ENCODE results near the gene EIF3F. TPM values are rescaled to one million over a fixed set of nuclear protein-coding genes. Genes with fewer than 3 reads are reported as not detected.

EIF3F gene
- total and polyA plus RNA-seq, 2 of the 4 experiments (the other 2 are of a cell fraction), result 279 to 306 TPM

DNA sequence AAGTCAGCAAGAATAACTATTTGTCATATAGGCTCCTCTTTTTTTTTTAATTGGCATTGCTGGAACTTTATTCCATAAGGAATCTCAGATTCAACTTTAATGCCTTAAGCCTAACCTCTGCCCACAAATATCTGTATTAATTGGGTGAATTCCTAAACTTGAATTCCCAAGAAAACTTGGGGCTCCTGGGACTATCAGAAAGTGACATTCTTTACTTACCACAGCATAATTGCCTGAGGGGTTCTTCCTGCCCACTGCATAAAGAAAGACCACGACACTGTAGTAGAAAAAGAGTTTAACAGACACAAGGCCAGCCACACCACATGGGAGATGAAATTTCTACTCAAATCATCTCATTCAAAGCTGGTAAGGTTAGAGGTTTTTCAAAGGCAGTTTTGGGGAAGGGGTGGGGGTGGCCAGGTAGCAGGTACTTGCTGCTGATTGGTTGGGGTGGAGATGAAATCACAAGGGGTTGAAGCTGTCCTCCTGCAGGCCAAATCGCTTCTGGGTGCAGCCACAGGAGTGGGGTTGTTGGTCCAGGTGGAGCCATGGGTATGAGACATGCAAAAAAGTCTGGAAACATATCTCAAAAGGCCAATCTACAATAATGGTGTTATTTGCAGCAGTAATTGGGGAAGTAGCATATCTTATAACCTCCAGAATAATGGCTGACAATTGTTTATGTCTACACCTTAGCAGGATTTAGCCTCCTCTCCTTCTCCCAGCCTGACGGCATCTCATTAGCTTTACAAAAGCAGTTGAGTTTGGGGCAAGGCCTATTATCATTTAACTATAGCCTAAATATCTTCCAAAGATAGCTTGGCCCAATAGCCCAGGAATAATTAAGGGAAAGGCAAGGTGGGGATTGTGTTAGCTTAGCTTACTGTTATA lies 17.1 kb upstream of the EIF3F start:
- no peak overlapping the region for H3K56ac ChIP-seq (ENCODE audit: extremely low read depth, insufficient read depth, low read length)
- no peak overlapping the region for H3K27ac ChIP-seq (ENCODE audit: insufficient read depth, low read length)
- intact Hi-C loops (cut with micrococcal nuclease) (loop anchor here (5.0 kb wide), 1 partner anchor 78 kb away; no protein-coding TSS in a partner anchor), dilution Hi-C loops (cut with HindIII; ENCODE audit: low sequenced_read_pairs, unreplicated experiment) (no loop called here), in situ Hi-C loops (cut with MboI; ENCODE audit: low sequenced_read_pairs) (no loop called here)
- H3K9me1 ChIP-seq (ENCODE audit: insufficient read depth, low read length), result peaks cover 9% of the 10 kb centered on the region
- TF ChIP-seq NFE2L2 (IDR thresholded peaks at IDR 0.05; ENCODE audit: low read depth, low read length), result no peak
- TF ChIP-seq POLR2A (IDR thresholded peaks at IDR 0.05; ENCODE audit: low read depth, low read length), result no peak
- no peak for TF ChIP-seq MAZ (IDR thresholded peaks at IDR 0.05; ENCODE audit: borderline replicate concordance, low read depth, low read length)
- H2AK5ac ChIP-seq (ENCODE audit: low read depth, low read length), result peak overlapping the region; percentile 49; the same call in 1 of the 2 replicates
- H3K23ac ChIP-seq (ENCODE audit: low read depth, low read length), result no peak overlapping the region
- DNase-seq (no peak), ATAC-seq (ENCODE audit: low read depth) (no peak)
- peak overlapping the region; percentile 15; the same call in 1 of the 2 replicates for H2BK20ac ChIP-seq (ENCODE audit: low read depth, low read length)
- peak overlapping the region; percentile 98 for H2BK5ac ChIP-seq (ENCODE audit: low read depth, low read length, poor library complexity, severe bottlenecking)
- ChIA-PET POLR2A (ENCODE audit: unreplicated experiment) (no interaction called here), CTCF (interaction anchor here (1.3 kb wide), 1 partner anchor 17 kb away, joined by 7 read pairs; the partner anchor contains the start of gene EIF3F)
- no peaks in the 10 kb centered on the region for H3K9me3 ChIP-seq (ENCODE audit: control insufficient read depth, insufficient read depth, low read length)
- no peak overlapping the region for H3K4me3 ChIP-seq (ENCODE audit: insufficient read depth, low read depth, low read length)
- no peak overlapping the region; the same call in 1 of the 2 replicates for H4K91ac ChIP-seq (ENCODE audit: insufficient read depth, low read depth, low read length)
- peak overlapping the region; percentile 46; the same call in 1 of the 2 replicates for H4K5ac ChIP-seq (ENCODE audit: low read depth, low read length)
- H3K14ac ChIP-seq (replicated peaks; ENCODE audit: low read depth, low read length), result peak overlapping the region; percentile 55; the same call in 1 of the 2 replicates
- no peaks in the 10 kb centered on the region for H3K36me3 ChIP-seq (ENCODE audit: control insufficient read depth, insufficient read depth, low read length)
- H2AFZ ChIP-seq (replicated peaks; ENCODE audit: low read length, poor library complexity), result peak overlapping the region; percentile 77
- H3K4me1 ChIP-seq (ENCODE audit: control insufficient read depth, insufficient read depth, low read length), result peaks cover 28% of the 10 kb centered on the region
- H3K4ac ChIP-seq (ENCODE audit: low read depth, low read length), result peak overlapping the region; percentile 66
- no peaks in the 10 kb centered on the region for H4K20me1 ChIP-seq (ENCODE audit: insufficient read depth, low read length)
- peaks cover 0 to 8% of the 10 kb centered on the region in 2 experiments; a peak in 2 of 4 replicates for H3K79me1 ChIP-seq (ENCODE audit: low read depth in 1 of 2, low read length in 2 of 2)
- H3K4me2 ChIP-seq (ENCODE audit: low read depth, low read length), result no peak overlapping the region
- no peak overlapping the region for H2AK9ac ChIP-seq (replicated peaks; ENCODE audit: low read depth, low read length, poor library complexity)
- WGBS, 2 experiments (ENCODE audit: extremely low coverage in 2 of 2, insufficient read length in 1 of 2), result no CpG with 5 or more reads among the region's 3 CpGs
- peak overlapping the region; percentile 79 for H2BK120ac ChIP-seq (ENCODE audit: low read depth, low read length)
- H3K27me3 ChIP-seq (ENCODE audit: control insufficient read depth, insufficient read depth, low read length), result no peaks in the 10 kb centered on the region
- peak overlapping the region; percentile 49; the same call in 1 of the 3 replicates for H2BK15ac ChIP-seq (ENCODE audit: low read depth, low read length)
- BruUV-seq (replicated peaks), result no TSS peak
- H3K9ac ChIP-seq (ENCODE audit: low read depth, low read length), result no peak overlapping the region
- H4K8ac ChIP-seq (ENCODE audit: low read depth in 2 of 2, low read length in 2 of 2), result peak overlapping the region in 1 of 2 experiments; percentile 59; a peak in 2 of 4 replicates
- peak overlapping the region; percentile 43; the same call in 1 of the 2 replicates for H3K18ac ChIP-seq (ENCODE audit: low read depth, low read length)
